Activated CD4-positive, CD25-positive, alpha-beta regulatory T cell treated with anti-CD3 and anti-CD28 coated beads, Interleukin-2, amount 50 U/mL, for 16 hours (primary cell): ENCODE results near the gene HIVEP3.

ENCODE experiments used
- DNase-seq: peaks from one replicate; pipeline ENCODE4 v3.0.0-alpha.2; 2020; ENCODE audit warnings: low read depth, low spot score

The HIVEP3 gene

DNA sequence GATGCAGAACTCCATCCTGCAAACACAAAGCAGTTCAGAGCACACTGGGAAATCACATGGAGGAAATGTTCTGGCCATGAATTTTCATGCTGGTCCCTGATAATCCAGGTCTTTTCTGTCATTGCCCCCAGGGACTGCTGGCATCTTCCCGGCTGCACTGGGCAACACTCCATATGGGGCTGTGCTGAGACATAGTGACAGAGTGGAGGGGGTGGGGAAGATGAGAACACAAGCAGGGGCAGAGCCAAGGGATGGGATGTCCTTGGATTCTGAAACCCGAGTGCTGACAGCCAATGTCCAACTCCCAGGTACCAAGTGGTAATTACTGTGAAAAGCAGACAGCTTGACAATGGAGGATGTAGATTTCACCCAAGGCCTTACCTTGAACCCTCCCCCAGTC is 185.7 kb downstream of the HIVEP3 start:
- DNase-seq, result no peak

DNA sequence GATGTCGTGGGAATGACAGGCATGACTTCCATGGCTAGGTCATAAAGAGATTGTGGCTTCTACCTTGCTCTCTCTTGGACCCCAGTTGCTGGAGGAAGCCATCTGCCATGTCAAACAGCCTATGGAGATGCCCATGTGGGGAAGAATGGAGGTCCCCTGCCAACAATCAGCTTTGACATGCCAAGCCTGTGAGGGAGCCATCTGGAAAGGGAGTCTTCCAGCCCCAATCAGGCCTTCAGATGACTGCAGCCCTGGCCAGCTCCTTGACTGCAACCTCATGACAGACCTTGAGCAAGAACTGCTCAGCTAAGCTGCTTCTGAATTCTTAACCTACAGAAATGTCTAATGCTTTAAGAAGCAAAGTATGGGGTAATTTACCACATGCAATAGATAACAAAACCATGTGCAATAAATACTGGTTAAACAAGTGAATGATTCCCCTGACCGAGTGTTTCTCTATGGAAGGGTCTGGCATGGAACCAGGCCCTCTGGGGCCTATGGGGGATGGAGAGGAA is 187.1 kb downstream of the HIVEP3 start:
- no peak for DNase-seq

GRCh38 chr1:41730806-41731205 is 187.9 kb downstream of the HIVEP3 start:
- no peak for DNase-seq

DNA sequence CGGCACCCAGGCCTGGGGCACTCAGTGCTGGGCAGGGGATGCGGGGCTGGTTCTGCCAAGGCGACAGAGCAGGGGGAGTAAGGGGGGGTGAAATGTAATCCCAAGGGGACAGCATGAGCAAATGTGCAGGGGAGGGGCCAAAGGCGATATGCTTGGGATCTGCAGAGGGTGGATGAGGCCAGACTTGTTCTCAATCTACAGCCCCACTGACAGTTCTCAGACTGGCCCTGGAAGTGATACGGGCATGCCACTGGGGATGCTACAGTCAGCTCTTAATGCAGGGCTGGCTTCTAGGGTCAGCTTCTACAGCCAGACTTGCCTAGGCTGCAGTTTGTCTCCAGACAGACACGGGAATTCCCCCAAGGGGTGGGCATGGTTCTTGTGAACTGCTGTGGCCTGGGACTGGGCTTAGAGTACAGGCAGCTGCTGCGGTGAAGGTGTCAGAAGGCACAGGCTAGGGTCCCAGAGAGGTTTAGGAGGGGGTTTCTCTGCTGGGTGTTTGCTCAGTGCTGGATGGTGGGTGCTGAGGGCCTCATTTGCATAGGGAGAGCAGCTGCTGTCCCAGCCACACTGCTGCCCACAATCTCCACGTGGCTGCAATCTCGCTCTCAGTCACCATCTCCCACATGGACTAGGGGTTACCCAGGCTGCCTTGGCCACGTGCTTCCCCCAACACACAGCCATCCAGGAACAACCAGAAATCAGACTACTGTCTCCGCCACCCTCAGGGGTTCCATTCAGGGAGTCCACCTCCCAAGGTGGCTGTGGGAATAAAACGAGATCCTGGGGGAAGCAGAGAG is 190.1 kb downstream of the HIVEP3 start:
- no peak for DNase-seq

DNA sequence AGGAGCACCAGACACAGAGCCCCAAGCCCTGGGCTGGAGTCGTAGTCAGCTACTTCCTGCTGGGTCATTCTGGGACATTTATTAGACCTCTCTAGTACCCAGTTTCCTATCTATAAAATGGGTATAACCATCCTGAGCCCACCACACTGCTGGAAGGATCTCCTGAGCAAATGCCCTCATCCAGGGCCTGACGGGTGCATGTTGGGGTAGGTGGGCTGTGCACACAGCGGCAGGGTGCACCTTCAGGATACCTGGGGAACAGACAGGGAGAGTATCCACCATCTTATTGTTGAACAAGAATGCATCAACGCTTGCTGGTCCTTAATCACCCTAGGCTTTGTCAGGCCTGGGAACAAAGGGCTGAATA is 191.0 kb downstream of the HIVEP3 start:
- DNase-seq, result no peak

DNA sequence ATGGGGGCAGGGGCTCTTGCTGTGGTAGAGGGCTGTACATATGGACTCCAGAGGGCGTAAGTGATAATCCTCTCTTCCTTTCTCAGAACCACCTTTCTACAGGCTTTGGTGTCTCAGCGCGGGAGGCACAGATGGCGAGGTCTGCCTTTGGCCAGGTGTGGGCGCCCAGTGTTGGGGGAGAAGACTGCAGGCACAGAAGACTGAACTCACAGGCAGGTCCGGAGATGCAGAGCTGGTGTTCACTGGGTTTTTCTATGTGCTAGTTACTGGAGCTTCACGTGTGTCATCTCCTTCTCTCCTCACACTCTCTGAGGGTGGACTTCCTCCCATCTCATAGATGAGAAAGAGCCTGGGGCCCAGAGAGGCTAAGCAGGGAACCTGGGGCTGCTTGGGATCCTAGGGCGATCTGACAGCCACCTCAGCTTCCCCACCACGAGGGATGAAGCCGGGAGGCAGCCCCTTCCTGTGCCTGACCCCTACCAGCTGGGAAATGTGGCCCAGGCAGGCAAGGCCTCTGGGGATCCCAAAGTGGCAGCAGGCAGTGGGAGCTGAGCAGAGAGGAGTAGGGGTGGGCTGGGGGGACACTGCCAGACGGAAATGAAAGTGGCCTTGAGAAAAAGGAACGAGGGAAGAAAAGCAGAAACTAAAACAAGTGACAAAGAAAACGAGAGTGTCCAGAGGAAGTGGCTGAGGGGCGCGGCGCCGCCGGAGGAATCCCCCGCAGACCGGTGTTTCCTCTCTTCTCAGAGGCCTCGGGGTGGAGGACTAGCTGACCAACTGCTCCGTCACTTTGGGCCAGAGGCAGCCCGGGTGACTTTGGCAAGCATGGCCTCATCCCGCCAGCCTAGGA is 191.6 kb downstream of the HIVEP3 start:
- DNase-seq, result no peak

DNA sequence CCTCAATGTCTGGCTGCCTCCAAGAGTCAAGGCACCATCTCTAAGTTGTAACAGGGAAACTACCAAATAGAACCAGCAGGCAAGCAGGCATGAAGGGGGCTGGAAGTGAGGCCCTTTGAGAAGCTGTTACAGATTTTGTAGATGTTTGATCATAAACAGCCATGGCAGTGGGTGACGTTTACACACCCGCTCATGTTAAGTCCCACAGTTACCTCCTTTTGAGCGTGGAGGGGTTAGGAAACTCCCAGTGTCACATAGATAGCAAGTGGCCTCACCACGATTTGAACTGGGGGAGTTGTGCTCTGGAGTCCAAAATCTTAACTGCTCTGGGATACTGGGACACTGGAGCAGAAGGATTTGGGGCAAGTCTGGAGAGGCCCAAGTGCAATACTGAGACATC is 192.4 kb downstream of the HIVEP3 start:
- DNase-seq, result no peak

DNA sequence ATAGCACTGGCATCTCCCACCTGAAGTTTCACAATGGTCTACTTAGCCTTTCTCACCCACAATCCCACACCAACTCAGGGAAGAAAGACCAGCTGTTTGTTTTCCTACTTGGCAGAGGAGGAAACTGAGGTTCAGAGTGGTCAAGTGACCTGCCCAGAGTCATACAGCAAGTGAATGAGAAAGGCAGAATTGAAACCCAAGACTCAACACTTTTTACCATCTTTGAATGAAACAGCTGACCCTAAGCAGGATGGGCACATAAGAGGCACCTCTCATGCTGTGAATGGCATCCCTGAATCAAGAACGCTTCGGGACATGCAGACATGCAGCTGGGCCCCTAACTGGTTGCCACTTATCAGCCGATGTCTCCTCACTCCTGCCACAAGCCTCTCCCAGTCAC is 193.8 kb downstream of the HIVEP3 start:
- no peak for DNase-seq

GRCh38 chr1:41724248-41724647 is 194.5 kb downstream of the HIVEP3 start:
- DNase-seq, result no peak

- DNase-seq, result no peak
Measured at GRCh38 chr1:41723786-41724185, 194.9 kb downstream of the HIVEP3 start.

DNA sequence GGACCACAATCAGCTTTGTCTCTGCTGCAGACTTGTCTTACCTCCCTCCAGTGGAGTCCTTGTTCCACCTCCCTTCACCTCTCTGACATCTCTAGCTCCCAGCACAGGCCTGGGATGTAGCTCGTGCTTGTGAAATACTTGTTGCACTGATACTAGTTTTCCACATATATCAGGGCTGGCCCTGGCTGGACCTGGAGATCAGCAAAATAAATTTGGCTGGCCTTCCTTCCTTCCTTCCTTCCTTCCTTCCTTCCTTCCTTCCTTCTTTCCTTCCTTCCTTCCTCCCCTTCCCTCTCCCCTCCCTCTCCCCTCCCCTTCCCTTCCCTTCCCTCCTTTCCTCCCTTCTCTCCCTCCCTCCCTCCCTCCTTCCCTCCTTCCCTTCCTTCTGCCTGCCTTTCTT is 196.5 kb downstream of the HIVEP3 start:
- no peak for DNase-seq

GRCh38 chr1:41720861-41721410 is 197.8 kb downstream of the HIVEP3 start:
- no peak for DNase-seq

GRCh38 chr1:41719590-41719989 is 199.1 kb downstream of the HIVEP3 start:
- DNase-seq, result no peak

GRCh38 chr1:41719128-41719527 is 199.6 kb downstream of the HIVEP3 start:
- DNase-seq, result no peak

GRCh38 chr1:41718497-41718896 is 200.2 kb downstream of the HIVEP3 start:
- no peak for DNase-seq

- no peak for DNase-seq
Measured at GRCh38 chr1:41716188-41717130, 202.3 kb downstream of the HIVEP3 start.

- DNase-seq, result no peak
Measured at GRCh38 chr1:41715441-41716095, 203.2 kb downstream of the HIVEP3 start.

- DNase-seq, result no peak
Measured at GRCh38 chr1:41714638-41715389, 203.9 kb downstream of the HIVEP3 start.

- DNase-seq, result no peak
Measured at GRCh38 chr1:41713557-41714327, 205.0 kb downstream of the HIVEP3 start.
